Endothelial cell of umbilical vein (primary cell): ENCODE data around the gene ATG10. TPM values are rescaled to one million over a fixed set of nuclear protein-coding genes. Genes with fewer than 3 reads are reported as not detected.

Experiments
- BruUV-seq: library from RNA; stranded (reverse); fragments of 400-500 nt; replicated peaks from 2 replicates; lab custom pipeline; 2021; lab: Mats Ljungman, UMichigan
- CTCF ChIA-PET: fragments of 300-600, 350-600 bp; sonication (Branson Sonifier 250); formaldehyde crosslinking; loops from one replicate; lab custom pipeline; 2021; ENCODE audit warnings: antibody characterized with exemption, inconsistent platforms; lab: Charles Lee
- POLR2A ChIA-PET: fragments of 300-600, 350-600 bp; sonication (Branson Sonifier 250); formaldehyde crosslinking; loops from one replicate; lab custom pipeline; 2021; ENCODE audit warnings: antibody characterized with exemption, inconsistent platforms; lab: Charles Lee
- DNase-seq: peaks from one replicate; pipeline ENCODE4 v3.0.0-alpha.2; 2011; ENCODE audit warnings: low read depth, low spot score
- FAIRE-seq: peaks from 2 replicates; lab custom pipeline; 2011; peaks lifted over from hg19 to GRCh38; lab: Jason Lieb, UNC
- H2AFZ ChIP-seq: 2 replicates; pipeline ENCODE4 v1.6.0; 2012; ENCODE audit warnings: low read depth, low read length, control low read depth, inconsistent platforms
- H3K27ac ChIP-seq: 2 replicates; pipeline ENCODE4 v1.5.1; 2011; ENCODE audit warnings: low read depth, mild to moderate bottlenecking, control low read depth, low read length, moderate library complexity; ENCODE audit not compliant: insufficient read depth
- H3K27me3 ChIP-seq, 2 experiments: 2 replicates each; pipeline versions ENCODE4 v1.6.0 to v1.6.1; 2011; ENCODE audit warnings: low read length in 2 of 2, mixed read lengths in 1 of 2; ENCODE audit not compliant: control insufficient read depth in 2 of 2, insufficient read depth in 2 of 2
- H3K36me3 ChIP-seq, 2 experiments: 2 replicates in 1 of 2; 3 replicates in 1 of 2; pipeline ENCODE4 v1.5.1; 2011; ENCODE audit warnings: low read length in 2 of 2, mild to moderate bottlenecking in 1 of 2, moderate library complexity in 1 of 2; ENCODE audit not compliant: control insufficient read depth in 2 of 2, insufficient read depth in 2 of 2; ENCODE audit errors: extremely low read depth in 1 of 2
- H3K4me1 ChIP-seq: 3 replicates; pipeline ENCODE4 v1.5.1; 2011; ENCODE audit warnings: mild to moderate bottlenecking, low read length; ENCODE audit not compliant: control insufficient read depth, insufficient read depth; ENCODE audit errors: extremely low read depth
- H3K4me2 ChIP-seq: 2 replicates; pipeline ENCODE4 v1.6.1; 2011; ENCODE audit warnings: low read length, control low read depth, mixed read lengths; ENCODE audit not compliant: insufficient read depth
- H3K4me3 ChIP-seq, 3 experiments: fragments of 200-600 bp in 1 of 3; sonication (generic), shearing (Covaris generic) in 1 of 3; replicated peaks in 1 of 3; 2 replicates each; pipeline ENCODE4 v1.5.1; 2011 to 2016; ENCODE audit warnings: control low read depth in 3 of 3, low read length in 3 of 3, mild to moderate bottlenecking in 2 of 3, inconsistent platforms in 1 of 3, low read depth in 1 of 3, moderate library complexity in 1 of 3; ENCODE audit not compliant: insufficient read depth in 1 of 3
- H3K79me2 ChIP-seq: 2 replicates; pipeline ENCODE4 v1.6.0; 2012; ENCODE audit warnings: low read length, inconsistent platforms; ENCODE audit not compliant: control insufficient read depth, insufficient read depth
- H3K9ac ChIP-seq: replicated peaks from 2 replicates; pipeline ENCODE3; 2011; ENCODE audit warnings: low read length, control low read depth; ENCODE audit not compliant: insufficient read depth; ENCODE audit errors: extremely low read depth
- H3K9me1 ChIP-seq: replicated peaks from 3 replicates; pipeline ENCODE4 v1.6.0; 2011; ENCODE audit warnings: mild to moderate bottlenecking, low read length; ENCODE audit not compliant: control insufficient read depth, insufficient read depth; ENCODE audit errors: extremely low read depth
- H3K9me3 ChIP-seq: replicated peaks from 2 replicates; pipeline ENCODE4 v1.5.1; 2012; ENCODE audit warnings: low read length, inconsistent platforms; ENCODE audit not compliant: control insufficient read depth, insufficient read depth
- H4K20me1 ChIP-seq: replicated peaks from 2 replicates; pipeline ENCODE3; 2011; ENCODE audit warnings: mild to moderate bottlenecking, low read length; ENCODE audit not compliant: control insufficient read depth, insufficient read depth; ENCODE audit errors: extremely low read depth
- GATA2 ChIP-seq: IDR thresholded peaks from 2 replicates; pipeline ENCODE4 v1.7.0; 2011; ENCODE audit warnings: low read depth, mild to moderate bottlenecking, moderate library complexity, mixed read lengths, low read length; ENCODE audit not compliant: insufficient read length, insufficient read depth
- JUN ChIP-seq: IDR thresholded peaks from 2 replicates; pipeline ENCODE4 v1.6.1; 2011; ENCODE audit warnings: borderline replicate concordance, low read depth; ENCODE audit not compliant: insufficient read length, insufficient read depth
- MYC ChIP-seq: IDR thresholded peaks from one replicate; pipeline ENCODE4 v1.6.1; 2011; ENCODE audit warnings: mild to moderate bottlenecking, low read depth, low read length
- POLR2A ChIP-seq: IDR thresholded peaks from 2 replicates; pipeline ENCODE4 v1.6.1; 2012; ENCODE audit warnings: low read depth, mild to moderate bottlenecking, control low read depth, low read length
- POLR2AphosphoS5 ChIP-seq: IDR thresholded peaks from 2 replicates; pipeline ENCODE4 v1.6.1; 2012; ENCODE audit warnings: low read depth, mild to moderate bottlenecking, control low read depth, low read length, moderate library complexity; ENCODE audit not compliant: insufficient read depth
- dilution Hi-C: fragments of 300-500 bp; cut with MboI; formaldehyde crosslinking; loops from one replicate; pipeline ENCODE4 v1.15.0; 2019; ENCODE audit warnings: low sequenced_read_pairs; ENCODE audit not compliant: extremely low pct_ligation_motif_present
- intact Hi-C: fragments of 100-400 bp; cut with micrococcal nuclease; formaldehyde crosslinking; loops from one replicate; pipeline ENCODE4 v1.10.0; 2022
- polyA plus RNA-seq, 4 experiments: library from polyadenylated mRNA; depleted of rRNA in 3 of 4; stranded (reverse) in 3 of 4; unstranded in 1 of 4; fragments of >200 nt; gene quantifications; 2 replicates each; pipeline versions ENCODE4 v1.2.1 to v1.2.3, GENCODE V29; 2011 to 2012; ENCODE audit warnings: missing spikeins in 1 of 4
- total RNA-seq: library from RNA; stranded (reverse); gene quantifications from 2 replicates; pipeline ENCODE4 v1.2.3, GENCODE V29; 2021
- TF ChIP-seq, protein P1 (sequence below): IDR thresholded peaks from 2 replicates; pipeline ENCODE4 v1.6.1; 2011; ENCODE audit not compliant: insufficient read depth, insufficient read length
- TF ChIP-seq, protein P2 (sequence below), 2 donors: IDR thresholded peaks; 1 replicate in 1 of 2; 2 replicates in 1 of 2; pipeline ENCODE4 v1.5.1; 2011; ENCODE audit warnings: low read length in 2 of 2, mild to moderate bottlenecking in 2 of 2, moderate library complexity in 2 of 2, control low read depth in 1 of 2, inconsistent platforms in 1 of 2, low read depth in 1 of 2; ENCODE audit not compliant: insufficient read depth in 1 of 2; ENCODE audit errors: extremely low read depth in 1 of 2

Gene ATG10
- total and polyA plus RNA-seq, 2 donors (not counting 3 experiments of a cell fraction or from before 2014, with no cell fraction given) = 1.6 to 3.9 TPM

DNA sequence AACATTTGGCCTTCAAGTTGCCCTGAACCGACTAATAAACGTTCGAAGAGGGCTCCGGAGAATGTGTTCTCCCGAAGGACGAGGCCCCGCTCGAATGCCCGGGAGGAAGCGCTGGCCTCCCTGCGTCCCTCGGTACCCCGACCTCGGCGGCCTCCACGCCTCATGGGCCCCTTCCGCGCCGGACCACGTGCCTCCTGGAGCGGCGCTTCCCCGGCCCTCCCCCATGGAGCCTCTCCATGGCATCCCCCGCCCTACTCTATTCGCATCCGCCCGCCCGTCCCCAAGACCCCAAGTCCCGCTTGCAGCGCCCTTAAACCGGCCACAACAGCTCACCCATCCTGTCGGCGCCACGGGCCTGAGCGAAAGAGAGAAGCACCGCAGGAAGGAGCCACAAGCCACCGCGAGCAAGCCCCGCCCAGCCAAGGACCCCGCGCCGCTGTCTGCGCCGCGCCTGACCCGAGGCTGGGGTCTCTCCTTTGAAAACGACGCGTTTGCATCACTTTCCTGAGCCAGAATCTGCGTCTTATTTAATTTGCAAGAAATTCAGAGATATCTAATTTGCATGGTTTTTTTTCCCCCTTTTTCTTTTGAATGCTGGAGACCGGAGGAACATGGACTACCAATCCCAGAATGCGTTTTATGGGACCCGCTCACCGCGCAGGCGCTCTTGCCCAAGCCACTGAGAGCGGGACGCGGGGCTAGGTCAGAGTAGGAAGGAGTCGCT lies 306.3 kb downstream of the ATG10 start, which contains the start of gene RPS23:
RPS23 (minus strand) TSS at position 368 of the 724 bp plus-strand sequence; CDS start at position 337, 31 bp downstream.
- DNase-seq (peak; percentile 92), FAIRE-seq (peak; percentile 87)
- POLR2A ChIA-PET = interaction anchor here (0.6 to 1.7 kb wide), 5 partner anchors 8 to 1152 kb away, joined by 3 to 5 read pairs (median 4); partner anchors contain the start of gene ATG10
- Histone ChIP-seq H3K36me3 (peaks cover 14 to 23% of the 10 kb centered on the region in 2 experiments), H3K4me2 (peak within 1 kb of the TSS; percentile 69), H3K4me1 (peaks cover 11% of the 10 kb centered on the region), H2AFZ (peak within 1 kb of the TSS; percentile 70), H3K27me3 (no peaks in the 10 kb centered on the region), H3K9me1 (no peaks in the 10 kb centered on the region), H3K79me2 (peaks cover 20% of the 10 kb centered on the region), H3K4me3 (peak within 1 kb of the TSS; percentile 74 to 99 (median 96)), H4K20me1 (no peaks in the 10 kb centered on the region), H3K27ac (peak within 1 kb of the TSS; percentile 91), H3K9me3 (no peaks in the 10 kb centered on the region), H3K9ac (peak within 1 kb of the TSS; percentile 99)
- no TSS peak for BruUV-seq
- TF ChIP-seq GATA2 = no peak
- no peak for TF ChIP-seq MYC
- TF ChIP-seq, protein P1, sequence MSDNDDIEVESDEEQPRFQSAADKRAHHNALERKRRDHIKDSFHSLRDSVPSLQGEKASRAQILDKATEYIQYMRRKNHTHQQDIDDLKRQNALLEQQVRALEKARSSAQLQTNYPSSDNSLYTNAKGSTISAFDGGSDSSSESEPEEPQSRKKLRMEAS = peak; percentile 39
- peak; percentile 91 for TF ChIP-seq POLR2A
- TF ChIP-seq, protein P2, sequence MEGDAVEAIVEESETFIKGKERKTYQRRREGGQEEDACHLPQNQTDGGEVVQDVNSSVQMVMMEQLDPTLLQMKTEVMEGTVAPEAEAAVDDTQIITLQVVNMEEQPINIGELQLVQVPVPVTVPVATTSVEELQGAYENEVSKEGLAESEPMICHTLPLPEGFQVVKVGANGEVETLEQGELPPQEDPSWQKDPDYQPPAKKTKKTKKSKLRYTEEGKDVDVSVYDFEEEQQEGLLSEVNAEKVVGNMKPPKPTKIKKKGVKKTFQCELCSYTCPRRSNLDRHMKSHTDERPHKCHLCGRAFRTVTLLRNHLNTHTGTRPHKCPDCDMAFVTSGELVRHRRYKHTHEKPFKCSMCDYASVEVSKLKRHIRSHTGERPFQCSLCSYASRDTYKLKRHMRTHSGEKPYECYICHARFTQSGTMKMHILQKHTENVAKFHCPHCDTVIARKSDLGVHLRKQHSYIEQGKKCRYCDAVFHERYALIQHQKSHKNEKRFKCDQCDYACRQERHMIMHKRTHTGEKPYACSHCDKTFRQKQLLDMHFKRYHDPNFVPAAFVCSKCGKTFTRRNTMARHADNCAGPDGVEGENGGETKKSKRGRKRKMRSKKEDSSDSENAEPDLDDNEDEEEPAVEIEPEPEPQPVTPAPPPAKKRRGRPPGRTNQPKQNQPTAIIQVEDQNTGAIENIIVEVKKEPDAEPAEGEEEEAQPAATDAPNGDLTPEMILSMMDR (IDR thresholded peaks at IDR 0.05; ENCODE audit: extremely low read depth in 1 of 2, insufficient read depth in 1 of 2, low read depth in 1 of 2, low read length in 2 of 2) = no peak
- peak; percentile 93 for TF ChIP-seq POLR2AphosphoS5
- TF ChIP-seq JUN = no peak
- intact Hi-C loops (loop anchor here (1.0 to 5.0 kb wide), 3 partner anchors 9 to 976 kb away; partner anchors contain the start of gene ZCCHC9), dilution Hi-C loops (no loop called here)
- CTCF ChIA-PET = interaction anchor here (1.5 to 1.6 kb wide), 2 partner anchors 22 to 852 kb away, joined by 3 to 5 read pairs; no protein-coding TSS in a partner anchor
